Activated CD4-positive, alpha-beta T cell treated with anti-CD3 and anti-CD28 coated beads for 36 hours (primary cell): Measurements from ENCODE around the gene TH. TPM values are rescaled to one million over a fixed set of nuclear protein-coding genes. Genes with fewer than 3 reads are reported as not detected.

ENCODE experiments used
- ATAC-seq: fragments of 200-7000 bp; cut with Tn5 transposase; one replicate; pipeline ENCODE4 v1.10.0; 2021; ENCODE audit warnings: mild to moderate bottlenecking, moderate library complexity
- CTCF ChIA-PET: fragments of 350-600 bp; sonication (Branson Sonifier 250); formaldehyde crosslinking; loops from one replicate; lab custom pipeline; 2021; ENCODE audit warnings: antibody characterized with exemption; lab: Charles Lee
- POLR2A ChIA-PET: fragments of 350-600 bp; sonication (Branson Sonifier 250); formaldehyde crosslinking; loops from one replicate; lab custom pipeline; 2021; ENCODE audit warnings: antibody characterized with exemption, inconsistent platforms; lab: Charles Lee
- DNase-seq: peaks from one replicate; pipeline ENCODE4 v3.0.0-alpha.2; 2020
- H3K27ac Mint-ChIP-seq: one replicate; pipeline ENCODE4 v1.8.0; 2021; ENCODE audit warnings: mixed read lengths
- H3K27me3 Mint-ChIP-seq: one replicate; pipeline ENCODE4 v1.8.0; 2021; ENCODE audit warnings: mixed read lengths
- H3K36me3 Mint-ChIP-seq: one replicate; pipeline ENCODE4 v1.8.0; 2021; ENCODE audit warnings: low read depth, mixed read lengths
- H3K4me1 Mint-ChIP-seq: one replicate; pipeline ENCODE4 v1.8.0; 2021; ENCODE audit warnings: mixed read lengths
- H3K4me3 Mint-ChIP-seq: one replicate; pipeline ENCODE4 v1.8.0; 2021; ENCODE audit warnings: mild to moderate bottlenecking, moderate library complexity, mixed read lengths
- H3K9me3 Mint-ChIP-seq: one replicate; pipeline ENCODE4 v1.8.0; 2021; ENCODE audit warnings: low read depth, mixed read lengths
- intact Hi-C, 2 experiments: fragments of 100-400 bp; cut with DNase I in 1 of 2; cut with micrococcal nuclease in 1 of 2; formaldehyde crosslinking; loops; one replicate each; pipeline versions ENCODE4 v1.14.2 to v1.15.1; 2022 to 2024; cut with DNase I, micrococcal nuclease
- total RNA-seq, 2 experiments: library from RNA; stranded (reverse); gene quantifications; one replicate each; pipeline ENCODE4 v1.2.3, GENCODE V29; 2021

Gene TH
- total RNA-seq, 2 experiments from 2014 or later = not detected

GRCh38 chr11:2205981-2206690, 34.5 kb upstream of the TH start:
- Mint-ChIP-seq H3K4me3 (no peak overlapping the region), H3K27me3 (no peaks in the 10 kb centered on the region), H3K36me3 (no peaks in the 10 kb centered on the region), H3K4me1 (no peaks in the 10 kb centered on the region), H3K9me3 (no peaks in the 10 kb centered on the region), H3K27ac (no peak overlapping the region)
- intact Hi-C loops = no loop called here
- peak; percentile 1 for DNase-seq
- CTCF ChIA-PET = no interaction called here
- no peak for ATAC-seq
- POLR2A ChIA-PET = no interaction called here

- DNase-seq (peak; percentile 2), ATAC-seq (no peak)
- Mint-ChIP-seq H3K4me1 (no peaks in the 10 kb centered on the region), H3K4me3 (no peak overlapping the region), H3K9me3 (no peaks in the 10 kb centered on the region), H3K27me3 (no peaks in the 10 kb centered on the region), H3K27ac (no peak overlapping the region), H3K36me3 (no peaks in the 10 kb centered on the region)
- CTCF ChIA-PET = no interaction called here
- intact Hi-C loops = no loop called here
- POLR2A ChIA-PET = no interaction called here
Observed at GRCh38 chr11:2205214-2205720, 33.7 kb upstream of the TH start.

GRCh38 chr11:2204361-2205213, 33.0 kb upstream of the TH start:
- Mint-ChIP-seq H3K4me3 (no peak overlapping the region), H3K27ac (no peak overlapping the region), H3K36me3 (no peaks in the 10 kb centered on the region), H3K4me1 (no peaks in the 10 kb centered on the region), H3K27me3 (no peaks in the 10 kb centered on the region), H3K9me3 (no peaks in the 10 kb centered on the region)
- intact Hi-C loops = no loop called here
- ATAC-seq (no peak), DNase-seq (peak; percentile 4)
- CTCF ChIA-PET = interaction anchor here (0.6 kb wide), 1 partner anchor 223 kb away, joined by 4 read pairs; no protein-coding TSS in a partner anchor
- POLR2A ChIA-PET = no interaction called here

- Mint-ChIP-seq H3K27ac (no peak overlapping the region), H3K36me3 (no peaks in the 10 kb centered on the region), H3K27me3 (no peaks in the 10 kb centered on the region), H3K4me1 (no peaks in the 10 kb centered on the region), H3K4me3 (no peak overlapping the region), H3K9me3 (no peaks in the 10 kb centered on the region)
- DNase-seq = peak; percentile 3
- intact Hi-C loops = no loop called here
- ChIA-PET POLR2A (no interaction called here), CTCF (interaction anchor here (0.6 kb wide), 1 partner anchor 224 kb away, joined by 4 read pairs; no protein-coding TSS in a partner anchor)
- ATAC-seq = no peak
Observed at GRCh38 chr11:2203440-2204259, 32.0 kb upstream of the TH start.

- intact Hi-C loops = no loop called here
- no peak overlapping the region for H3K27ac Mint-ChIP-seq
- ATAC-seq (no peak), DNase-seq (peak; percentile 3)
- POLR2A ChIA-PET = no interaction called here
- CTCF ChIA-PET = interaction anchor here (2.2 kb wide), 1 partner anchor 17 kb away, joined by 6 read pairs; no protein-coding TSS in a partner anchor
- H3K4me3 Mint-ChIP-seq = no peak overlapping the region
- H3K27me3 Mint-ChIP-seq = no peaks in the 10 kb centered on the region
- H3K4me1 Mint-ChIP-seq = no peaks in the 10 kb centered on the region
- no peaks in the 10 kb centered on the region for H3K9me3 Mint-ChIP-seq
- H3K36me3 Mint-ChIP-seq = no peaks in the 10 kb centered on the region
Observed at GRCh38 chr11:2202900-2203439, 31.4 kb upstream of the TH start.

- no peak for DNase-seq
- POLR2A ChIA-PET = no interaction called here
Observed at GRCh38 chr11:2202071-2202899, 30.7 kb upstream of the TH start.

GRCh38 chr11:2201542-2201941, 29.9 kb upstream of the TH start:
- POLR2A ChIA-PET = no interaction called here

More at GRCh38 chr11:2202071-2202899, 30.7 kb upstream of the TH start:
- H3K4me3 Mint-ChIP-seq = no peak overlapping the region
- no peaks in the 10 kb centered on the region for H3K9me3 Mint-ChIP-seq
- H3K27me3 Mint-ChIP-seq = no peaks in the 10 kb centered on the region
- no peaks in the 10 kb centered on the region for H3K4me1 Mint-ChIP-seq
- H3K27ac Mint-ChIP-seq = no peak overlapping the region
- intact Hi-C loops = no loop called here
- no peaks in the 10 kb centered on the region for H3K36me3 Mint-ChIP-seq
- no peak for ATAC-seq
- CTCF ChIA-PET = interaction anchor here (2.2 kb wide), 1 partner anchor 16 kb away, joined by 6 read pairs; no protein-coding TSS in a partner anchor

GRCh38 chr11:2200957-2201519, 29.4 kb upstream of the TH start:
- H3K27ac Mint-ChIP-seq = no peak overlapping the region
- DNase-seq = no peak
- peaks cover 8% of the 10 kb centered on the region for H3K27me3 Mint-ChIP-seq
- no peaks in the 10 kb centered on the region for H3K9me3 Mint-ChIP-seq
- no peak for ATAC-seq
- intact Hi-C loops = no loop called here
- no peaks in the 10 kb centered on the region for H3K36me3 Mint-ChIP-seq
- no peaks in the 10 kb centered on the region for H3K4me1 Mint-ChIP-seq
- CTCF ChIA-PET = interaction anchor here (2.2 kb wide), 1 partner anchor 15 kb away, joined by 6 read pairs; no protein-coding TSS in a partner anchor
- POLR2A ChIA-PET = no interaction called here
- no peak overlapping the region for H3K4me3 Mint-ChIP-seq

More at GRCh38 chr11:2201542-2201941, 29.9 kb upstream of the TH start:
- no peak overlapping the region for H3K27ac Mint-ChIP-seq
- CTCF ChIA-PET = interaction anchor here (2.2 kb wide), 1 partner anchor 16 kb away, joined by 6 read pairs; no protein-coding TSS in a partner anchor
- no peak overlapping the region for H3K4me3 Mint-ChIP-seq
- H3K4me1 Mint-ChIP-seq = no peaks in the 10 kb centered on the region
- H3K27me3 Mint-ChIP-seq = peaks cover 3% of the 10 kb centered on the region
- DNase-seq (no peak), ATAC-seq (no peak)
- no peaks in the 10 kb centered on the region for H3K9me3 Mint-ChIP-seq
- intact Hi-C loops = no loop called here
- H3K36me3 Mint-ChIP-seq = no peaks in the 10 kb centered on the region

GRCh38 chr11:2200536-2200935, 28.9 kb upstream of the TH start:
- no peak overlapping the region for H3K27ac Mint-ChIP-seq
- H3K4me1 Mint-ChIP-seq = no peaks in the 10 kb centered on the region
- CTCF ChIA-PET = interaction anchor here (0.7 to 0.9 kb wide), 2 partner anchors 9 to 27 kb away, joined by 3 read pairs; no protein-coding TSS in a partner anchor

More at GRCh38 chr11:2200536-2200935, 28.9 kb upstream of the TH start:
- Mint-ChIP-seq H3K9me3 (no peaks in the 10 kb centered on the region), H3K27me3 (peaks cover 8% of the 10 kb centered on the region), H3K36me3 (no peaks in the 10 kb centered on the region), H3K4me3 (no peak overlapping the region)
- POLR2A ChIA-PET = no interaction called here
- intact Hi-C loops = no loop called here
- no peak for ATAC-seq
- DNase-seq = no peak
